ENCODE data around the gene SLC13A2. TPM values are rescaled to one million over a fixed set of nuclear protein-coding genes. Genes with fewer than 3 reads are reported as not detected.

The SLC13A2 gene
- total RNA-seq, 1 donor from 2014 or later, result not detected

DNA sequence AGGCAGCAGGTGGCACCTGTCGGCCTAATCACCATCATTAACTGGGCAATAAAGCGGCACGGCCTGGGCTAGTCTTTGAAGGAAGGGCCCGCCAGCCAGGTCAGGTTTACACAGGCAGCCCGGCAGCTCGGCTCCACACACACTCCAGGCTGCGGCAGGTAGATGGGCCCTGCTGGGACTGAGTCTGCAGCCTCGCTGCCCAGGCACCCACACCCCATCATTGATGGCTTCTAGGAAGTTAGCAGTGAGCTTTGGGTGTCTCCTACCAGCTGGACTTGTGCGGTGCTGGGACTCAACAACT, 25.9 kb downstream of the SLC13A2 start:
- Mint-ChIP-seq H3K27ac (no peak overlapping the region), H3K4me1 (peaks cover 21% of the 10 kb centered on the region), H3K9me3 (no peaks in the 10 kb centered on the region), H3K27me3 (ENCODE audit: low read depth) (no peaks in the 10 kb centered on the region), H3K4me3 (no peak overlapping the region), H3K36me3 (no peaks in the 10 kb centered on the region)
- TF ChIP-seq, protein P1, sequence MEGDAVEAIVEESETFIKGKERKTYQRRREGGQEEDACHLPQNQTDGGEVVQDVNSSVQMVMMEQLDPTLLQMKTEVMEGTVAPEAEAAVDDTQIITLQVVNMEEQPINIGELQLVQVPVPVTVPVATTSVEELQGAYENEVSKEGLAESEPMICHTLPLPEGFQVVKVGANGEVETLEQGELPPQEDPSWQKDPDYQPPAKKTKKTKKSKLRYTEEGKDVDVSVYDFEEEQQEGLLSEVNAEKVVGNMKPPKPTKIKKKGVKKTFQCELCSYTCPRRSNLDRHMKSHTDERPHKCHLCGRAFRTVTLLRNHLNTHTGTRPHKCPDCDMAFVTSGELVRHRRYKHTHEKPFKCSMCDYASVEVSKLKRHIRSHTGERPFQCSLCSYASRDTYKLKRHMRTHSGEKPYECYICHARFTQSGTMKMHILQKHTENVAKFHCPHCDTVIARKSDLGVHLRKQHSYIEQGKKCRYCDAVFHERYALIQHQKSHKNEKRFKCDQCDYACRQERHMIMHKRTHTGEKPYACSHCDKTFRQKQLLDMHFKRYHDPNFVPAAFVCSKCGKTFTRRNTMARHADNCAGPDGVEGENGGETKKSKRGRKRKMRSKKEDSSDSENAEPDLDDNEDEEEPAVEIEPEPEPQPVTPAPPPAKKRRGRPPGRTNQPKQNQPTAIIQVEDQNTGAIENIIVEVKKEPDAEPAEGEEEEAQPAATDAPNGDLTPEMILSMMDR (IDR thresholded peaks at IDR 0.05; ENCODE audit: unreplicated experiment), result no peak
- no peak for DNase-seq (ENCODE audit: low spot score in 2 of 2, unreplicated experiment in 2 of 2)

DNA sequence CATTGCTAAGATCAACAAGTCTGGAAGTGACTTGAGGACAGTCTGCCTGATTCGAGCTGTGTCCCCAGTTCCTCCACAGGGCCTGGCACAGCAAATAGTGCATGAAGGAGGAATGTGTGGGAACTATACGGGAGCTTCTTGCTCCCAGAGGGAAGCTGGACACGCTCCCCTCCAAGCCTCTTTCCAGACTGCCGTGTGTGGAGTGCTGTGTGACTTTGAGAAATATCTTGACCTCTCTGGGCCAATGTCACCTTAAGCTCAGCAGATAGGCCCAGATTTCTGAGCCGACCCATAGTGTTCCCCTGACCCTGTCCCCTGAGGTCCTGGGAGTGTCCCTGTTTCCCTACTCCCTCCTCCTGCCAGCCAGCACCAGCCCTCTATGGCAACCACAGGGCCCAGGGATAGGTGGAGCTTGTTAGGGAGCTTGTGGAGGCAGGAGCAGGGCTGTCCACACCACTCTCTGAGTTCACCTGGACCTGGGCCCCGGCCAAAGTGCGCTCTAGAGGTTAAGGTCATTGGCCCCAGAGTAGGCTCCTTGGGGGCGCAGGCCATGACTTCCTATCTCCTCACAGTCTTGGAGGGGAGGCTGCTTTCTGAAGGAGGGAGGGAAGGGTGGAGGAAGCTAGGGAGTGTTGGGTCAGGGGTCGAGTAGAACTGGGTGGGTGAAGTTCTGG, 26.4 kb downstream of the SLC13A2 start:
- no peaks in the 10 kb centered on the region for H3K36me3 Mint-ChIP-seq
- no peak for DNase-seq (ENCODE audit: low spot score in 2 of 2, unreplicated experiment in 2 of 2)
- H3K9me3 Mint-ChIP-seq, result no peaks in the 10 kb centered on the region
- no peak overlapping the region for H3K4me3 Mint-ChIP-seq
- no peaks in the 10 kb centered on the region for H3K27me3 Mint-ChIP-seq (ENCODE audit: low read depth)
- no peak overlapping the region for H3K27ac Mint-ChIP-seq
- TF ChIP-seq, protein P1 (IDR thresholded peaks at IDR 0.05; ENCODE audit: unreplicated experiment), result no peak
- peaks cover 21% of the 10 kb centered on the region for H3K4me1 Mint-ChIP-seq

DNA sequence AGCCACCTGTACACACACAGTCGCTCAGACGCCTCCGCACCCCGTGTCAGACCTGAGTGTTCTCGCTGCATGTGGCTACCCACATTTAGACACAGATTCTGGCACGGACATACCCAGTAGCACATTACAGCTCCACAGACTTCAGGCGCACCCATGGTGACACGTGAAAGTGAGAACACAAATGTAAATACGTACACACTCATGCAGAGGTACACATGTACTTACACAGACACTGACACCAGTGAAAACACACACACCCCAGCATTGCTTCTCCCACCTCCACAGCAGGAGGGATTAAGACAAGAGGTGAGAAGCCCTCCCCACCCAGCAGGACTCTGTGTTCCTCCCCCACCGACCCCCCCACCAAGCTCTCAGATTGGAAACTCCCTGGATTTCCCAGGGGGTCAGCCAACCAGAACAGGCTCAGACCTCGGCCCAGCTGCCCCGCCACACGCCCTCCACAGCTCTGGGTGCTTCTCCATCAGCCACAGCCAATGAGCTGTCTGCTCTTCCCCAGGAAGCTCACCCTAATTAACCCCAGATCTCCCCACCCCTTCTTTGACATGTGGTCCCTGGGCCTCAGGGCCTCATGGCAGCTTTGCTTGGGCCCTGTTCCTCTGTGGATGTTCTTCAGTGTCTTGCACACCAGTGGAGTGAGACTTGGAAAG, 27.4 kb downstream of the SLC13A2 start:
- no peaks in the 10 kb centered on the region for H3K27me3 Mint-ChIP-seq (ENCODE audit: low read depth)
- no peak overlapping the region for H3K27ac Mint-ChIP-seq
- DNase-seq (ENCODE audit: low spot score in 2 of 2, unreplicated experiment in 2 of 2), result no peak
- peaks cover 24% of the 10 kb centered on the region for H3K4me1 Mint-ChIP-seq
- TF ChIP-seq, protein P1 (IDR thresholded peaks at IDR 0.05; ENCODE audit: unreplicated experiment), result no peak
- no peak overlapping the region for H3K4me3 Mint-ChIP-seq
- no peaks in the 10 kb centered on the region for H3K9me3 Mint-ChIP-seq
- H3K36me3 Mint-ChIP-seq, result no peaks in the 10 kb centered on the region

DNA sequence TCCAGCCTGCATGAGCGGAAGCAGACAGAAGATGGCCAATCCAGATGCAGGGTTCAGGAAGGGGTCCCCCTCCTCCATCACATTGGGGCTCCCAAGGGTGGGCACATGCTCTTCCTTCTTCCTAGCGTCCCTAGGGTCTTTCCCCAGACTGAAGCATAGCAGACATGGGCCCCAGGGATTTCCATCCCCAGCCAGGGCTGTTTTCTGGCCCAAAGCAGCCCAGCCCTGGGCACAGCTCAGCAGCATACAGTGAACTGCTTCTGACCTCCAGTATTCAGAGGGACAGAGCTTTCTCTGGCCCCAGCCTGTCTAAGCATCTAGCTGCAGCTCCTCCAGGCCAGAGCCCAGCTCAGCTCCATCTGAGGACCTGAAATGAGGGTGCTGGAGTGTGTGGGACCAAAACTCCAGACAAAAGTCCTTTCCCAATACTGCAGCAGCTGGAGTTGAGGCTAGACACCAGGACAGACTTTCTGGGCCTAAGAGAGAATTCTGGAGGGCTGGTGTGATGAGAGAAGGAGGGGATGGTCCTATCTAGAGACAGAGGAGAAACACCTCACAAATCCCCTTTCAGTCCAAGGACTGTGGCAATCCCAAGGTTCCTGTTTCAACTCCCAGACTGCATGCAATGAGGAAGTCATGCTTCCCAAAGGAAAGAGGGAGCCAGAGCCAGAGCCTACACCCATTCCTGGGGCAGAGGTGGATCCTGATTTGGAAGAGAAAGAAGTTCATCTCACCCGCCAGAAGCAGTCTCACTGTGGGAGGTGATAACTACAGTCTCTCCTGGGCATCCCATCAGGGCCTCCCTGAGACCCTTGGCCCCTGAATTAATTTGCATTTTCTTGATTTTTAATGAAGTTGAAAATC, 28.2 kb downstream of the SLC13A2 start:
- Mint-ChIP-seq H3K4me3 (no peak overlapping the region), H3K9me3 (no peaks in the 10 kb centered on the region), H3K36me3 (no peaks in the 10 kb centered on the region), H3K27ac (no peak overlapping the region), H3K27me3 (ENCODE audit: low read depth) (no peaks in the 10 kb centered on the region), H3K4me1 (peaks cover 26% of the 10 kb centered on the region)
- no peak for DNase-seq (ENCODE audit: low spot score in 2 of 2, unreplicated experiment in 2 of 2)
- TF ChIP-seq, protein P1 (IDR thresholded peaks at IDR 0.05; ENCODE audit: unreplicated experiment), result no peak

DNA sequence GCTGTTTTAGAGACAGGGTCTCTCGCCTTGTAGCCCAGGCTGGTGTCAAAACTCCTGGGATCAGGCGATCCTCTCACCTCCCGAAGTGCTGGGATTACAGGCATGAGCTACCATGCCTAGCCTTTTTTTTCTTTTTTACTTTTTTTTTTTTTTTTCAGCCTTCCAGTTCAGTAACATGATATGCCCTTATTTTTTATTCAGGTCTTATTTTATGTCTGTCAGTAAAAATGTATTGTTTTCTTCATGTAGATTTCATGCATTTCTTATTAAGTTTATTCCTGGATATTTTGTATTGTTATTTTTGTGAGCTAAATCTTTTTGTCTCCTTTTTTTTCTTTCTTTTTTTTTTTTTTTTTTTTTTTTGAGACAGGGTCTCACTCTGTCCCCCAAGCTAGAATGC, 30.0 kb downstream of the SLC13A2 start:
- DNase-seq (ENCODE audit: low spot score in 2 of 2, unreplicated experiment in 2 of 2), result no peak
- no peaks in the 10 kb centered on the region for H3K36me3 Mint-ChIP-seq
- no peaks in the 10 kb centered on the region for H3K9me3 Mint-ChIP-seq
- no peak overlapping the region for H3K4me3 Mint-ChIP-seq
- no peak overlapping the region for H3K27ac Mint-ChIP-seq
- H3K4me1 Mint-ChIP-seq, result peaks cover 24% of the 10 kb centered on the region
- peaks cover 3% of the 10 kb centered on the region for H3K27me3 Mint-ChIP-seq (ENCODE audit: low read depth)
- TF ChIP-seq, protein P1 (IDR thresholded peaks at IDR 0.05; ENCODE audit: unreplicated experiment), result no peak

All from mesothelial cell of epicardium (in vitro differentiated cells).